ENCODE results near the gene PLCB2.

DNA sequence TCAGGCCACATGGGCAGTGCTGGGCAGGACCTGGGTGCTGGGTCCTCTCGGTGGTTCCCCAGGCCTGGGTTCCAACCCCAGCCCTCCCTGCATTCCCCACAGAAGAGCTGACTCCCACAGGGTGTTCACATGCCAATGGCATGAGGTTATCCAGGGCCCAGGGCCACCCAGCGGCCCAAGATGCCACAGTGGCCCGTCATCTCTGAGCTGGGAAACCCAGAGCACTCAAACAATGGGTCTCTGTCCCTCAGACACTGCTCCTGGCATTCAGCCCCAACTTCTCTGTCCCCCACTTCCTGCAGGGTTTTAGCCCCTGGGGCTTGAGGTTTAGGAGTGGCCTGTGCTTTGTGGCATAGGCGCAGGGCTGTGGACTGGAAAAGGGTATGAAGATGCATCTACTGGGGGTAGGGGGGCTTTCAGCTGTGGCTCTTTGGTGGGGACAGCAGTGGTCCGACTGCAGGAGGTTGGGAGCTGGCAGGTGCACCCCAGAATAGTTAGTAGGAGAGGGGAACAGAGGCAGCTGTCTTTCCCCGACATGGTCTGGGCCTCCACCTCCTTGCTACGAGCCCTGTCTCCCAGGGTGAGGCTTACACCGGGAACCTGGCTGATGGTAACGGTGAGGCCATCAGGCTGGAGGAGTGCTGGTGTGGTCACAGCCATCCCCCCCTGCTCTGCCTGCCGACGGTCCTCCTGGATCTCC lies 31.3 kb upstream of the PLCB2 start:
- TF ChIP-seq POLR2AphosphoS5 (IDR thresholded peaks at IDR 0.05; ENCODE audit: low read depth, low read length) (no peak), SIN3A (IDR thresholded peaks at IDR 0.05; ENCODE audit: borderline replicate concordance, insufficient read depth, low read length) (no peak), TAF1 (IDR thresholded peaks at IDR 0.05; ENCODE audit: borderline replicate concordance, insufficient read depth, low read length) (no peak), FOXP2 (optimal IDR thresholded peaks at IDR 0.05; ENCODE audit: borderline replicate concordance, extremely low read depth, extremely low read length, insufficient read depth) (no peak)
- TF ChIP-seq, protein P1, sequence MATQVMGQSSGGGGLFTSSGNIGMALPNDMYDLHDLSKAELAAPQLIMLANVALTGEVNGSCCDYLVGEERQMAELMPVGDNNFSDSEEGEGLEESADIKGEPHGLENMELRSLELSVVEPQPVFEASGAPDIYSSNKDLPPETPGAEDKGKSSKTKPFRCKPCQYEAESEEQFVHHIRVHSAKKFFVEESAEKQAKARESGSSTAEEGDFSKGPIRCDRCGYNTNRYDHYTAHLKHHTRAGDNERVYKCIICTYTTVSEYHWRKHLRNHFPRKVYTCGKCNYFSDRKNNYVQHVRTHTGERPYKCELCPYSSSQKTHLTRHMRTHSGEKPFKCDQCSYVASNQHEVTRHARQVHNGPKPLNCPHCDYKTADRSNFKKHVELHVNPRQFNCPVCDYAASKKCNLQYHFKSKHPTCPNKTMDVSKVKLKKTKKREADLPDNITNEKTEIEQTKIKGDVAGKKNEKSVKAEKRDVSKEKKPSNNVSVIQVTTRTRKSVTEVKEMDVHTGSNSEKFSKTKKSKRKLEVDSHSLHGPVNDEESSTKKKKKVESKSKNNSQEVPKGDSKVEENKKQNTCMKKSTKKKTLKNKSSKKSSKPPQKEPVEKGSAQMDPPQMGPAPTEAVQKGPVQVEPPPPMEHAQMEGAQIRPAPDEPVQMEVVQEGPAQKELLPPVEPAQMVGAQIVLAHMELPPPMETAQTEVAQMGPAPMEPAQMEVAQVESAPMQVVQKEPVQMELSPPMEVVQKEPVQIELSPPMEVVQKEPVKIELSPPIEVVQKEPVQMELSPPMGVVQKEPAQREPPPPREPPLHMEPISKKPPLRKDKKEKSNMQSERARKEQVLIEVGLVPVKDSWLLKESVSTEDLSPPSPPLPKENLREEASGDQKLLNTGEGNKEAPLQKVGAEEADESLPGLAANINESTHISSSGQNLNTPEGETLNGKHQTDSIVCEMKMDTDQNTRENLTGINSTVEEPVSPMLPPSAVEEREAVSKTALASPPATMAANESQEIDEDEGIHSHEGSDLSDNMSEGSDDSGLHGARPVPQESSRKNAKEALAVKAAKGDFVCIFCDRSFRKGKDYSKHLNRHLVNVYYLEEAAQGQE (IDR thresholded peaks at IDR 0.05; ENCODE audit: insufficient read depth in 1 of 2, low read depth in 2 of 2, low read length in 2 of 2): no peak
